NCI-H1092 (cell line): Measurements from ENCODE around the gene NDUFV3.
"Not testable (repeated sequence)": the region's sequence is repeated elsewhere in the genome, so short reads cannot be mapped to it uniquely, and the experiment has no call there.

Experiments used
- DNase-seq: peaks from one replicate; lab custom pipeline; 2025; lab: John Stamatoyannopoulos, UW

The NDUFV3 gene

DNA sequence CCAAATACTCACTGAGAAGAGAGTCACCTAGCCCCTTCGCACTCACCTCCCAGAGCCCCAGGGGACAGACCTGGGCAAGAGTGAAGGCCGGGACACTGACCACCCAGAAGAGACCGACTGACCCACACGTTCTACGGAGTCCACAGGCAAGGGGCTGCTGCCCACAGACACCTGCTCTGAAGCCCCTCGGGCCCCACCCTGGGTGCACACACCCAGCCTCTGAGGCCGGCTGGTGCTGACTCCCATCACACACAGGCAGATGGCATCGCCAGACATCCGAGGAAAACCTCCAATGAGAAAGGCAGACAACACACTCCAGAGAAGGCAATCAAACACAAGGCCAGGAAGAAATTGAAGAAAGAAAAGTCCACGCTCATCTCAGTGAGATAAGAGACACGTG lies 35.9 kb upstream of the NDUFV3 start:
- no peak for DNase-seq

DNA sequence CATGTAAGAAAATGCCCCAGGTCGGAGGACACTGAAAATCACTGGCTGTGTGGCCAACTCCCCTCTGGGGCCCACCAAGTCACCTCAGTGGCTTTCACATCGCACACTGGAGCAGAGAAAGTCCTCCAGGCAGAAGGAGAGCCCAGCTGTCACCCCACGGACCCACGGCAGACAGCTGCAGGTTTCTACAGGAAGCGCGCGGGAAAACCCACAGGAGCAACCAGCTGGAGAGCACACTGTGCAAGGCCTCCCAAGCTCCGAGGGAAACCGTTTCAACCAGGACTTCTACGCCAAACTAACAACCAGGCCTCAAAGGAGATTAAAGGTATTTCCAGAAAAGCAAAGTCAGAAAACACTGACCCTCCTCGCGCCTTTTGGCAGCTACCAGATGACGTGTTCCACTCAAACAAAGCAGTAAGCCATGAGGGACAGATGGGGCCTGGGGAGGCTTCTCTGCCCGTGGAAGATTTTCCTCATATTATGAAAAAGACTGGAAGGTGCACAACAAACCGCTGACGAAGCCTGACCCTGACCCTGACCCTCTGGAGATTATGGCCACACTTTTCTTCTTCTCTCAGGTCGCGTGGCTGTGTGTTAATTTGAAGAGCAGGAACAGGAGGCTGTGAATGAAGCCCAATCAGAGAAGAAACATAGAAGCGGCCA lies 34.8 kb upstream of the NDUFV3 start:
- DNase-seq: no peak

DNA sequence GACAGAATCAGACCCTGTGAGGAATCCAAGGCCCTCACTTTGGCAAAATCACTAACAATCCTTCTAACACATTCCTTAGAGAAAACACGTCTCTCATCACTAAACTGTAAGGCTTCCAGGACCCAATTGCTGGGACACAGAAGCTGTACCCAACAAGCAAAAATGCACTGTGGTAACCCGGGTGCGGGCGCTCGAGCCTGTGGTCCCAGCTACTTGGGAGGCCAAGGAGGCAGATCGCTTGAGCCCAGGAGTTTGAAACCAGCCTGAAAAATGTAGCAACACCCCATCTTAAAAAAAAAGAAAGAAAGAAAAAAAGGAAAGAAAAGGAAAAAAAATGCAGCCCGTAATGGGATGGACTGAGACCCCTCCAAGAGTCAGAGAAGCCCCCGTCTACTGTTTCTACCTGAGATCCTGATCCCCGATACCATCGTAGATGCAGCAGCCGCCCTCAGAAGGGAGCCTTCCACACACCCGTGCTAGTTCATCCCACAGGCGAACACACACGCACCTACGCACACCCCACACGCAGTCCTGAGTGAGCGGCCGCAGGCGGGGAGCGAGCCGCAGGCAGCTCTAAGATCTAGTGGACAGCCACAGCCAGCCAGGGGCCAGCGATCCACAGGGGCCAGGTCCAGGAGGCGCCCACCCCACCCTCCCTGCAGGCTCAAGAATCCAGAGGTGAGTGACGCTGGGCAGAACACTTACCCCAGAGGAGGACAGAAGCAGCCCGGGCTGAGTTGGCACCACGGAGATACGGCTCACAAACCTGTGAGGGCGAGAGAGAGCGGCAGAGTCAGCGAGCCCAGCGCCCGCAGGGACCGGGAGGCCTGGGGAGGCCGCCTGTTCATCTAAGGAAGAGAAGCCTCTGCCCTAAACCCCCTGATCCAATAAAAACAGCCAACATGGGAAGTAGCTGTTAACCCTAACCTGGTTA lies 33.9 kb upstream of the NDUFV3 start:
- no peak for DNase-seq

DNA sequence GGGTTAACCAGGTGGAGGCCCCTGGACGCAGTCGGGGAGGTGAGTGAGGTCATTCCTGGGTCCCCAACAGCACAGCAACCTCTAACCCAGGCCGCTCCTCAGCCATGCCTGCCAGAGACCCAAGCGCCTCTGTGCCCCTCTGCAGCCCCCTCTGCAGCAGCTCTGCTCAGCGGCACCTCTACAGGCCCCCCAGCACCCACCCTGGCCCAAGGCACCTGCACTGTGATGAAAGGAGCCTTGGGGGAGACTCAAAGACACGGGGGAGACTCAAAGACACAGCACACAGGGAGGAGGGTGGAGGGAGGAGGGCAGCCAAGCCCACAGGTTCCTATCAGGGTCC lies 33.2 kb upstream of the NDUFV3 start:
- DNase-seq: no peak

DNA sequence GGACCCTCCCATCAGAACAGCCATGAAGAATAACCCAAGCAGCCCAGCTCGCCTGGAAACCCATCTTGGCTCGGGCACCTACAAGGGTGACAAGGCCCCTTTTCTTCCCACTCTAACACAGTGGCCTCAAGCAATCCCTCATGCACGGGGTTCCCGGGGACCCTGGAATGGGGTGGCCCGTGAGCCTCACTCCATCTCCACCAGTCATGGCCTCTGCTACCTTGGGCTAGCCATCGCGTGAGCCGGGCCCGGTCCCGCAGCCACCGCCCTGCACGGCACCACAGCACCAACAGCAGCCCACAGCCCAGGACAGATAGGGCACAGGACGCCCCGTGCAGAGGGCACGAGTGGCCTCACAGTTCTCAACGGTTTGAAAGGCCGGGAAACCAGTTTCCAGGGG lies 32.8 kb upstream of the NDUFV3 start:
- DNase-seq: no peak

DNA sequence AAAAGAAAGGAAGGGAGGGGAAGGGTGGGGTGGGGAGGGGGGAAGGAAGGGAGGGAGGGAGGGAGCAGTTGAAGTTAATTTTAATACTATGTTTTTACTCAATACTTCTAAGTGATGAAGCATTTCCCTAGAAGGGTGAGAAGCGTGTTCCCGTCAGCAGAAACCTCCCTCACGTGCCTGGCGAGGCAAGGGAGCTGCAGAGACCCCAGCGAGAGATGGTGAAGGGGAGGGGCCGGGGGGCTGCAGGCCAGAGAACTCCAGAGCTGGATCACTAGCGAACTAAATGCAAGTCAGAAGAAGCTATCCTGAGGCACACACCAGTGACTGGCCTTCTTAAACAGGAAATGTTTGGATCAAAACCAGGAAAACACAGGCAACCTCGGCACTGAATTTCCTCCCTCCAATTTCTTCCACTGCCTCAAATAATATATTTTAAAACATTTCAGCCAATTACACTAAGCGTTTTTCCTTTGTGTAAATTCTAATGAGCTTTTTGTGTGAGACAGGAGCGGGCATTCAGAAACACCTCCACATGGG lies 31.7 kb upstream of the NDUFV3 start:
- DNase-seq: no peak

GRCh38 chr21:42861848-42862400 lies 31.2 kb upstream of the NDUFV3 start:
- no peak for DNase-seq

DNA sequence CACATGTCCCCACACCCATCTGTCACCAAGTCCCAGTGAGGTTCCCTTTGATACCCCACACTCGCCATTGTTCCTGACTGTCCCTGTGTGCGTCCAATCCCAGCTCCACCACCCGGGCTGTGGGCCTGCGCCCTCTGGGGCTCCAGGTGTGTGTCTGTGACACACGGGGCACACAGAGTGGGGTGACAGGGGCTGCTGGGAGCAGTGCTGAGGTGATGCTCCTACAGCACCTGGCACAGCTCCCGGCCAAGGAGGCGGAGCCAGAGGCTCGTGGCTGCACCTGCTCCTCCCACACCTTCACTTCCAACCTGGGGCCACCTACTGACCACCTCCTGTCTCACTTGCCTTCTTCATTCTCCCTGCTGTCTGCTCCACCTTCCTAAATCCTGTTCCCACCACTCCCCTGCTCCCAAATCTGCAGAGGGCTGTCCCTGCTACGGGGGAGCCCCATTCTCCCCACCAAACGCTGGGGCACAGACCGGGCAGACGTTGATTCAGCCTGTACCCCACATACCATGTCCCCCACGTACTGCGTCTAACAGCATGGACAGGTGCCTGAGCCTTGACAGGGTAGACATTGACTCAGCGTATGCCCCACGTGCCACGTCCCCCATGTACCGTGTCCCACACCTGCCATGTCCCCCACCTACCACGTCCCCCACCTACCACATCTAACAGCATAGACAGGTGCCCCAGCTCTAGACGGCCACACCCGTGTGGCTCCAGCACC lies 30.2 kb upstream of the NDUFV3 start:
- DNase-seq: no peak

GRCh38 chr21:42863504-42863870 lies 29.6 kb upstream of the NDUFV3 start:
- no peak for DNase-seq

GRCh38 chr21:42864286-42864685 lies 28.8 kb upstream of the NDUFV3 start:
- DNase-seq: no peak

GRCh38 chr21:42864815-42865775 lies 28.0 kb upstream of the NDUFV3 start:
- no peak for DNase-seq

DNA sequence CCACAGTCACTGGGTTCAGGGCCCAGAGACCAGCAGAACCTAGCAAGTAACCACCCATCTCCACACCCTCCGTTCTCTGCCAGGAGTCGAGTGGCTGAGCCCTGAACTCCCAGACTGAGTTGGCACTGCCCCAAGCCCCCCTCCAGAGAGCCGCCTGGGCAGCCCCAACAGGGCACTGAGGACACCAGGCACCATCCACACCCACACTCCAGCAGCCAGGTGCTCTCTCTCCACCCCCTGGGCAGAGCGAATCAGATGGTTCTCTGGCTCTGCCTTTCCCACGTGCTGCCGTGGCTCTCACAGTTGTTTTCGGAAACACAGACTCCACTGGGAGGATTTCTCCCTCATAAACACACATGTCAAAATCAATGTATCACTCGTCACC lies 27.3 kb upstream of the NDUFV3 start:
- DNase-seq: peak; percentile 78

DNA sequence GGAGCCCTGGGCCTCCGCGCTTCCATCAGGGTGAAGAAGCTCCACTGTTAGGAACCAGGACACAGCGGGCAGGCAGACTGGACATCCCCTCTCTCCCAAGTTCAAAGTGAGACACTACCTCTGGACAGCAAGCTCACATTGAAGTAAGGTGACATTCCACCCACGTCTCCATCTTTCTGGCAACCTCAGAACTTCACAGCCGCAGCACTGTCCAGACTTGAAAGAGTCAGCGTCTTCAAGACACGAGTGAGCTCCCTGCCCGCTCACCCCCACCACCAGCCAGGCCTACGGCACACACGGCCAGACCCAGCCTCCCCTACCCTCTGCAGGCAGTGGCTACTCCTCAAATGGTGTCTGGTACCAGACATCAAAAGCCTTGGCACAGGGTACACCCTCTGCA lies 24.9 kb upstream of the NDUFV3 start:
- no peak for DNase-seq

GRCh38 chr21:42873096-42873495 lies 20.0 kb upstream of the NDUFV3 start:
- no peak for DNase-seq

DNA sequence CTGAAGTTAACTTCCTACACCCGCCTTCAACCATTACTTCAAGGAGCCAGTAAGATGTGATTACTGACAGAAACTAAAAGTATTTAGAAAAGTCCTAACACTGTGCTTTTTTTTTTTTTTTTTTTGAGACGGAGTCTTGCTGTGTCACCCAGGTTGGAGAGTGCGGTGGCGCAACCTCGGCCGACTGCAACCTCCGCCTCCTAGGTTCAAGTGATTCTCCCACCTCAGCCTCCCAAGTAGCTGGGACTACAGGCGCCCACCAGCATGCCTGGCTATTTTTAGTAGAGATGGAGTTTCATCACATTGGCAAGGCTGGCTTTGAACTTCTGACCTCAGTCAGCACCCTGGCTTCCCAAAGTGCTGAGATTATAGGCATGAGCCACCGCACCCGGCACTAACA lies 17.3 kb upstream of the NDUFV3 start:
- not testable (repeated sequence) for DNase-seq

GRCh38 chr21:42878678-42878992 lies 14.5 kb upstream of the NDUFV3 start:
- DNase-seq: no peak

DNA sequence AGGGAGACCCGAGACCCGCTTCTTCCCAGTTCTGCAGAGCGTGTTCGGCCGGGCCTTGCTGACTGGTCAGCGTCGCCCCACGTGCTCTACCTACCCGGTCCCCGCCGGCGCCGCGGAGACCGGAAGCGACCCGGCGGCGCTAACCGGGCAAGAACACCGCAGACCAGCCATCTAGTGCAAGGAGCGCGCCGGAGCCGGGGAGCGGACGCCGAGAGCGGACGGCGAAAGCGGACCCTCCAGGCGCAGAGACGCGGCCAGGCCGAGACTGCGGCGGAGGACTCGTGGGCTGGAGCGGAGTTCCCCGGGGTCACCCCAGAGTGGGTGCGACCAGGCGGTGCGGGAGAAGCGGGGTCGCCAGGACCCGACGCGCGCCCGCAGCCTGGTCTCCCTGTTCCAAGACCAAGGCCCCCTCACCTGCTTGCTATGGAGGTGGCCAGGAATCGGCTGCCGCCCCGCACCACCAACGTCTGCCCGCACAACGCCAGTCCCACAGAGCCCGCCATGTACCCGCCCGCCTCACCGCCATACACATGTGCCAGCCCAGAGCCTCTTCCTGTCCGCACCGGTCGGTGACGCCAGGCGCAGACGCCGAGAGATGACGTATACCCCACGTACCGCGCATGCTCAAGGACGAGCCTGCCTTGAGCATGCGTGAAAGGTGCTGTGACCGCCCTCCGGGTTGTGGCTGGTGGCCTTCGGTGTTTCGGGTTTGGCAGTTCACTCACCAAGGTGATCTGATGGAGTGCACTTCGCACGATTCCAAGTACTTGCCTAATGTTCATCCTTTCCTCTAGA lies 13.9 kb upstream of the NDUFV3 start, which contains the start of gene WDR4:
TSS of gene WDR4 (minus strand) at position 547 of the 795 bp plus-strand sequence. CDS start at position 503, 44 bp downstream.
- peak; percentile 97 for DNase-seq

DNA sequence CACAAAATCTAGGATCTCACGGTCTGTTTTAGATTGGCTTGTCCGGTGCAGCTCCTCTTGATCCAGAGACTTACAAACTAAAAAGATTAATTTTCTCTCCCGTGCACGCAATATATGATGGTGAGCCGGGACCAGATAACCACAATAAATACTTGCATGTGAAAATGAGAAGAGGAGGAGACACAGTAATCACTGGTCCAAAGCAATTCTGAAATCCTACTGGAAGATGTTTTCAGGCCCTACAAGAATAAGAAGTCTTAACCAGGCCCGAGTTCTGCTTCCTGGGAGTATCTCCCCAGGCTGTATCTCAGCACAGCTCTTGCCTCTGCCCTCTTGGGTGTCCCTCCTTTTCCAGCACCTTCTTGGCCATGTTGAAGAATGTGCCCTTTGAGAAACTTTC lies 12.8 kb upstream of the NDUFV3 start:
- DNase-seq: no peak

- DNase-seq: no peak
Measured at GRCh38 chr21:42883921-42884320, 9.2 kb upstream of the NDUFV3 start.

DNA sequence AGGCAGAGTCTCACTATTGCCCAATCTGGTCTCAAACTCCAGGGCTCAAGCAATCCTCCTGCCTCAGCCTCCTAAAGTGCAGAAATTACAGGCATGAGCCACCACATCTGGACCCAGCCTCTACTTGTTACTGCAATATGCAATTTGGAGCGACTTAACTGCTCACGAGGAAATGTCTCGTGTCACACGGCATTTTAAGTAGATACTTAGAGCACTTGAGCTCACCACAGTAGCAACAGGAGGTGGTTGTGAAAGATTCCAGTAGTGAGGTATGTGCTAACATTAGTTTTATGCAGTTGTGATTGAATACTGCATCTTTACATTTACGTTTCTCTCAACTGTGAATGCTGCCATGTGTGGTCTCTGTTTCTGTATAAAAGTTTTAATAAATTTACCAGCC lies 5.8 kb upstream of the NDUFV3 start:
- DNase-seq: no peak

DNA sequence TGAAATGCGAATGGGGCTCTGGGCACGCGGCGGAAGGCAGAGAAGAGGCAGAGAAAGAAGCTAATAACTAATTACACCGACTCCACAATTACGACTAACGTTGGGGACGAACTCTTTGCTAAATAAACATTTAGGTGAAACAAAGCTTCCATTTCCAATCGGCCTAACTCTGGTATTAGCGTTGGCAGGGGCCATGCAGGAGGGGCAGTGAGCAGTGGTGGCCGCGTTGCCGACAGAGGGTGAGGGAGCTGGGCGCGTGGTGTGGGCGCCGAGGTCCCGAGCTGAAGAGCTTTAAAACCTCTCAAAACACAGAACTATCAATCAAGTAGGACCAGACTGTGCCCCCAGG lies 553 bp upstream of the NDUFV3 start:
- DNase-seq: no peak
